ENCODE measurements around the gene CHID1. TPM values are rescaled to one million over a fixed set of nuclear protein-coding genes. Genes with fewer than 3 reads are reported as not detected.

The CHID1 gene
- total and polyA plus RNA-seq, 9 of the 15 experiments (the other 6 are each of a cell fraction or from before 2014, with no cell fraction given) = 15.1 to 108 (median 39.8) TPM

- TF ChIP-seq ZBTB2 (IDR thresholded peaks at IDR 0.05) = no peak
- TF ChIP-seq MXI1 (IDR thresholded peaks at IDR 0.05; ENCODE audit: low read depth, low read length) = no peak
- no peak for TF ChIP-seq IFI16 (CRISPR knock-in tag; IDR thresholded peaks at IDR 0.05)
- no peak for TF ChIP-seq MLLT1 (IDR thresholded peaks at IDR 0.05)
- no peak for TF ChIP-seq ETS1 (conservative IDR thresholded peaks at IDR 0.05; ENCODE audit: control insufficient read depth, low read depth, low read length)
- no peak for TF ChIP-seq HDGF (IDR thresholded peaks at IDR 0.05)
- TF ChIP-seq NFYB (IDR thresholded peaks at IDR 0.05; ENCODE audit: extremely low read depth, insufficient read length) = no peak
Observed at GRCh38 chr11:940496-941135, 30.0 kb upstream of the CHID1 start (continued).
